GM19438 (cell line): Measurements from ENCODE around the gene ZNF579.

Experiments used
- ATAC-seq: cut with Tn5 transposase; IDR thresholded peaks from one replicate; pipeline ENCODE4 v1.9.1; 2021; ENCODE audit warnings: low read depth; ENCODE audit not compliant: unreplicated experiment

ZNF579 gene

DNA sequence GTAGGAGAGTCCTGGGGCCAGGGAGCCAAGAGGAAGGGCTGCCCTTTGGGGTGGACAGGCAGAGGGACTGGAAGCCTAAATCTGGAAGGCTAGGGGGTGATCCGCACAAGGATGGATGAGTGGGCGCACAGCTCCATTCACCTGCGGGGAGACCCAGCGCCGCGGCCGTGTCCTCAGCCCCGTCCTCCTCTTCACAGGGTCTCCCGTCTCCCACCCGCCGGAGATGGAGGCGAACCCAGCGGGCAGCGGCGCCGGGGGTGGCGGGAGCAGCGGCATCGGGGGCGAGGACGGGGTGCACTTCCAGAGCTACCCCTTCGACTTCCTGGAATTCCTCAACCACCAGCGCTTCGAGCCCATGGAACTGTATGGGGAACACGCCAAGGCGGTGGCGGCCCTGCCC is 32.7 kb upstream of the ZNF579 start:
- no peak for ATAC-seq

DNA sequence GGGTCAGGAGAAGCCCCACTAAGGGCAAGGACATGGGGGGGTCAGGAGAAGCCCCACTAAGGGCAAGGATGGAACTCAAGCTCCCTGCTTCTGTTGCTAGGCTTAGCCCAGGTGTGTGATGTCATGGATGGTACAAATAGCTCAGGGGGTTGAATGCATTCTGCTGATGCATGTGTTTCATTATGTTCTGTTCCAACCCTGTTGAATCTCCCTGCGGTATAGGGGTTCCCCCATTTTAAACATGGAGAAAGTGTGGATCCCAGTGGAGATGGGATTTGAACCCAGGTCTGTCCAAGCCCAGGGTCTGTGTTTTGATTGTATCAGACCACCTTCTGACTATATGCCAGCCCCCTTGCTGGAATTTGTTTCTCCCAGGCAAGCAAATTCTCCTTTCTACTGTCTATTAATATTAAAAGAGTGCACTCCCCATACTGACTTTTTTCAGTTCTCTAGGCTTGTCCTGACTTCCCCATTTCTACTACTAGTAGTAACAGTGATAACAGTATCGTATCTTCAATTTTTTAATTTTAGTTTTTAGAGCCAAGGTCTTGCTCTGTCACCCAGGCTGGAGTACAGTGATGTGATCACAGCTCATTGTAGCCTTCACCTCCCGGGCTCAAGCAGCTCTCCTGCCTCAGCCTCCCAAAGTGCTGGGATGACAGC is 31.5 kb upstream of the ZNF579 start:
- ATAC-seq = no peak

DNA sequence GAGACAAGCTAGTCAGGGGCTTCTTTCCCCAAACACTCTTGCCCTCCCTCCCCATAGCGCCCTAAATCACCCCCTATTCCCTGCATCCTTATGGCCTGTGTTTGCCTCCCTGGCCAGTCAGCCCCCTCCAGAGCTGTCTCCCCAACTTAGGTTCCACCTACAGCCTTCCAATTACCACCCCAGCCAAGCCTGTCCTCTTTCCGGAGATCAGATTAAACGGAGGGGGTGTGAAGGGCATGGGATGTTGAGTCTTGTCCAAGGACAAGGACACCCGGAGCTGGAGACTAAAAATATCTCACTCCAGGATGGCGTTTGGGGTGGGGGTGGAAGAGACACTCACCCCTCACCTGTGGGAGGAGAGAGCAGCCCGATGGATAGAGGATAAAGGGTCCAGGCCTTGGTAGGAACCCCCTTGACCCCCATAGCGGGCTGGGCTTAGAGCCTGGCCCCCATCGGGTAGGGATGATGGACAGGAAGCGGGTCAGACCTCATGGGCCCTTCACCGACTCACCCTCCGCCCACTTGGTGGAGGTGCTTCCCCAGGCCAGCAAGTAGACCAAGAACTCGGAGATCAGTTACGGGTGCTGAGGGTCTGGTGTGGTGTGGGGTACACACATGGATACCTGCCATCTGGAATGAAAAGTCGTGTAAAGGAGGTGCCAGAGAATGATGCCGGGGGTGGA is 30.8 kb upstream of the ZNF579 start:
- no peak for ATAC-seq

DNA sequence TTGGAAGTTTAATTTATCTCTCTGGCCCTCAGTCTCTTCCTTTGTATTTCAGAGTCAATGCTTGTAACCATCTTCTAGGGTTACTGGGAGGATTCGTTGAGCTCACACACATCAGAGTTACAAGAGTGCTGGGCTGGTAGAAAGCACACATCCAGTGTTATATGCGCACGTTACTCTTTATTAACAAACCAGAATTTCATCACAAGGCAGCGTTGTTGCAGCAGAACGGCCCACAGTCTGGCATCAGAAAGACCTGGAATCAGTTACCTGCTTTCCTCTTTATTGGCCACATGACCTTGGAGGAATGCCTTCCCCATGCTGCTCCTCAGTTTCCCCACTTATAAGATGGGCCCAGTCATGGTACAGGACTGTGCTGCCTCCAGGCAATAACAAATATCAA is 28.7 kb upstream of the ZNF579 start:
- ATAC-seq = no peak

DNA sequence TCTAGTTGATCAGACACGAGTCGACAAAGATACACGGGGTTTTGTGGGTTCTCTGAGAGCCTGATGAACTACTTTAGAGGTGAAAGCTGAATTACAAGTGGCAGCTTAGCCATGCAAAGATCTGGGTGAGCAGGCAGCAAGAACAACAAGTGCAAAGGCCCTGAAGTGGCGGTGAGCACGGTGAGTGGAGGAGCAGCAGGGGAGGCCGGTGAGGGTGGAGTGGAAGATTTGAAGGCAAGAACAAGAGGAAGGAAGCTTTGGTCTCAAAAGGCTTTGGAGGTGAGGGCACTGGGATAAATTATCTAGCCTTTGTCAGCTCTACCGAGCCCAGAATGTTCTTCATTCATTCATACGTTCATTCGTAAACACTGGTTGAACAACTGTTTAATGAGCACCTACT is 26.2 kb upstream of the ZNF579 start:
- no peak for ATAC-seq

DNA sequence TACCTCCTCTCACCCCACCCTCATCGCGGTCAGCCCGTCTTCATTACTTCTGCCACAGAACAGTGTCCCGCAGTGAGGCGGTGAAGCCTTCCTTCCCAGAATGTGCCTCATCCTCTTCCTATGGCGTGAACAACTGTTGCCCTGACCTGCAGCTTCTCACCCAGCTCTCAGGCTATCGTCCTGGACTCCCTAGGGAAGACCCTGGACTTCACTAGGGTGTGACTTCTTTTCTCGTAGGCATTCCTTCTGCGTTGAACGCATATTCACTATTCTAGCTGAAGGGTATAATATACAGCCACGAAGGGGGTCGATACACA is 25.8 kb upstream of the ZNF579 start:
- no peak for ATAC-seq

DNA sequence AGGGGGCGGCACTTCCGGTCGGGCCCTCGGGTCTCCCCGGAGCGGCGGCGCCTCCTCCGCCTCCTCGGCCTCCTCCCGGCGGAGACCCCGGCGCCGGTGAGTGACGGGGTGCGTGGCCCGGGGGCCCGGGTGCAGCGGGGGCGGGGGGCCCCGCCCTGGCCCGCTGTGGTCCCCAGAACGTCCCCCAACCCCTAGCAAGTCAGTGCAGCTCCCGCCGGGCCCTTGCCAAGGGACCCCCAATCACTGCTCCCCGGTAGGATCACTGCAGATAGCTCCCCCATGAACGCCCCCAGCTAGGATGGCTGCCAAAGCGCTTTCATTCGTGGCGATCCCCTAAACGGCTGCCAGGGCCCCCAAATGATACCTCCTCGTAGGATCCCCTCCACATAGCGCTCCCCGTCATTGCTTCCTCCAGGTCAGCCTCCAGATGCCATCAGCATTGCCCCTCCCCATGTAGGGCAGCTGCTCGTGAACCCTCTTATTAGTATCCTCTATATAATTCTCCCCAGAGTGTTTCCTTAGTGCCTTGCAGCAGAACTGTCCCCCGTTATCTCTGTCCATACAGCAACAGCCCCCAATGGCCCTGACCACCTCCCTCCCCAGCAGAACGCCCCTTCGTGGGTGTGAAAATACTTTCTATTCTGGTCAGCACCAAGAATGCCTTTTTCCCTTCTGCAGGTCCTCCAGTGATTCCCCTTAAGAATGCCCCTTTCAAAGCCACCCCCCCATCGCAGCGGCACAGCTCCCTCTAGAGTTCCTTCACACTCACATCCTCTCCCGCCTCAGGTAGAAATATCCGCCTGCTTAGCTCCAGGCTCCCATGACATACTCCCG is 25.2 kb upstream of the ZNF579 start, which contains the start of gene ZNF865:
Gene ZNF865, plus strand, starts transcription at position 11 of the 834 bp plus-strand sequence. CDS start 7,972 bp downstream, outside the sequence.
- ATAC-seq = no peak

DNA sequence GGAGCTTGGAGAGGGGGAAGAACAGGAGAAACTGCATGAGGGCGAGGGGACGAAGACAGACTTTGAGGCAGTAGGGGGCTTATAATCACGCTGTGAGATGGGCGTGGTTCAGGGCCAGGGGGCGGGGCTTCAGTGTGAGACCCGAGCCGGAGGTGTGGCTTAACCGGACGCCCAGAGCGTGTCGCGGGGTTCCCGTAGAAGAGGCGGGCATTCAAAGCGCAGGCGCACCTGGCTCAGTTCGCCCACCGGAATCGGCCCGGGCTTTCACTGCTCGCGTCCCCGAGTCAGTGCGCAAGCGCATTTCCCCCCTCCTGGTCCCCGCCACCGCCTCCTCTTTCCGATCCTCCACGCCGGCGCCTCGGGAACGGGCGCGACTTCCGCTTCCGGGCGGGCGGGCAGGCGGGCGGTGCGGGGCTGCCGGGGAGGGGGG is 24.6 kb upstream of the ZNF579 start:
- peak; percentile 60 for ATAC-seq

DNA sequence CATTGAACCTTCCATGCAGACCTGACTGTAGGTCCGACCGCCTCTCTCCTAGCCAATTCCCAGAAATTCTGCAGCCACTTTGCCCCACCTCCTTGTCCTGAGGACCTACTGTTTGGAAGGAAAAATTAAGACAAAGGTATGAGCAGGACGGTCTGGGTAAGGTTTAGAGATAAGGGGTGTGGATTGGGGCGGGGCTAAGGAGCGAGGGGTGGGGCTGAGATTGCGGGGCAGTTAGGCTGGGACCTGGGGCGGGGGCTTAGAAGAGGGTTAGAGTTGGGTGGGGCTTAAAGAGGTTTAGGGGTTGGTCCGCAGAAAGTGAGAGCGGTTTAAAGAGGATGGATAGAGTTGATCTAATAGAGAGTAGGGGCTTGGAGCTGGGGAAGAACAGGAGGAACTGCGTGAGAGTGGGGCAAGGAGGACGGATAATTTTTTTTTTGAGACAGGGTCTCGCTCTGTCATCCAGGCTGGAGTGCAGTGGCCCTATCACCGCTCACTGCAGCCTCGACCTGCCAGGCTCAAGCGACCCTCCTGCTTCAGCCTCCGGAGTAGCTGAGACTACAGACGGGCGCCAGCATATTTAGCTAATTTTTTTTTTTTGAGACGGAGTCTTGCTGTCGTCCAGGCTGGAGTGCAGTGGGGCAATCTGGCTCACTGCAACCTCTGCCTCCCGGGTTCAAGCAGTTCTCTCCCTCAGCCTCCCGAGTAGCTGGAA is 23.1 kb upstream of the ZNF579 start:
- ATAC-seq = no peak

DNA sequence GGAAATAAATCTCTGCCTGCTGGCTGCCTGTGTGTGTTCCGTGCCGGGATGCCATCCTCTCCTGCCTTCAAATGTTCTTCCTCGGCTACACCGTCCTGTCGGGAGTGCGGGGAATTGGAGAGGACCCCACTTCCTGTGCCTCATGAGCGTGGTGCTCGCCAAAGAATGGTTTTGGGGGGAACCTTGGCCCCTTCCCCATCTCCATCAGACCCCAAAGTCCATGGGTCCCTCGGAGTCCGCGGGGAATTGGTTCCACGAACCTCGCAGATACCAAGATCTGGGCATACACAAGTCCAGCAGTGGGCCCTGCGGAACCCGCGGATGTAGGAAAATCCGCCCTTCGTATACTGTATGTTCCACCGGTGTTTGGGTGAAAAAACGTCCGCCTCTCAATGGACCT is 22.5 kb upstream of the ZNF579 start:
- no peak for ATAC-seq

DNA sequence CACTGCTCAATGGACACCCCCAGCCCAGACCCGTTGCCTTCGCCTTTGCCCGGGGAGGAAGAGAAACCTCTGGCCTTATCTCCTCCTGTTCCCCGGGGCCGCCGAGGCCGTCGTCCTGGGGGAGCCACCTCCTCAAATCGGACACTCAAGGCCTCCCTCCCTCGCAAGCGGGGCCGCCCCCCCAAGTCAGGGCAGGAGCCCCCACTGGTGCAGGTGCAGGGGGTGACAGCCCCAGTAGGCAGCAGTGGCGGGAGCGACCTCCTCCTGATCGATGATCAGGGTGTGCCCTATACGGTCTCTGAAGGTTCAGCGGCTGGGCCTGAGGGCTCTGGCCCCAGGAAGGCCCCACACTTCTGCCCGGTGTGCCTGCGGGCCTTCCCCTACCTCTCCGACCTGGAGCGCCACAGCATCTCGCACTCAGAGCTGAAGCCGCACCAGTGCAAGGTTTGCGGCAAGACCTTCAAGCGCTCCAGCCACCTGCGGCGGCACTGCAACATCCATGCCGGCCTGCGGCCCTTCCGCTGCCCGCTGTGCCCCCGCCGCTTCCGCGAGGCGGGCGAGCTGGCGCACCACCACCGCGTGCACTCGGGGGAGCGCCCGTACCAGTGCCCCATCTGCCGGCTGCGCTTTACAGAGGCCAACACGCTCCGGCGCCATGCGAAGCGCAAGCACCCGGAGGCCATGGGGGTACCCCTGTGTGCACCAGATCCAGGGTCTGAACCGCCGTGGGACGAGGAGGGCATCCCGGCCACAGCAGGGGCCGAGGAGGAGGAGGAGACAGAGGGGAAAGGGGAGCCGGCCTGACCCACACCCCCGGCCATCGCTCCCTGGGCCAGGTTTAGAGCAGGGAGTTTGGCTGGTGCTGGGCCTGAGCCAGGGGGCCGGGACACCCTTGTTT is 21.7 kb upstream of the ZNF579 start:
- ATAC-seq = no peak

DNA sequence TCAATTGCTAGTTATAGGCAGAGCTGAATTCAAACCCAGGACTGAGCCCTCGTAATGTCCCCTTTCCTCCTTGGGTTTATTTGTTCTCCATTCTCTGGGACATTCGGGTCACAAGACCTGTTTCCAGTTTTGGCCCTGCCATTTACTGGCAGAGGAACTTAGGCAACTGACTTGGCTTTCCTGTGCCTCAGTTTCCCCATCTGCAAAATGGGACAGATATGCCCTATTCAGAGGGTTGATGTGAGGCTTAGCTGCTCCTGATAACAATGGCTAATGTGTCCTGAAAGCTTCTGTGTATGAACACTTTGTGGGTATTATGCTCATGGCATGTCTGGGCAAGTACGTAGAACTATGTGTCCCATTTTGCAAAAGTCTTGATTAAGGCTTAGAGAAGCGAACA is 20.4 kb upstream of the ZNF579 start:
- ATAC-seq = no peak

DNA sequence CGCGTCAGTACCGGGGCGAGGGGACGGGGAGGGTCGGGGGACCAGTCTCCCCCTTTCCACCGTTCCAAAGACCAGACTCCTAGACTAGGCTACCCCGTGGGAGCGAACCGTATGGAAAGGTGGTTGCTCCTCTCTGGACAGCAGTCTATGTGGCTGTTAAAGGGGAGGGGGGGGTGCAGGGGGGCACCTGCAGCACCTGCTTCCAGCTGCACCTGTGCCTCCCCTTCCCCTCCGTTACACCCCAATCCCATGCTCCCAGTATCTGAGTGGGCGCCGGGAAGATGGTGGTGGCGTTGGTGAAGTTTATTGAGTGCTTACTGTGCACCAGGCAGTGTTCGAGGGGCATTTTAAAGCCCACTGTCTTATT is 20.0 kb upstream of the ZNF579 start:
- ATAC-seq = no peak

DNA sequence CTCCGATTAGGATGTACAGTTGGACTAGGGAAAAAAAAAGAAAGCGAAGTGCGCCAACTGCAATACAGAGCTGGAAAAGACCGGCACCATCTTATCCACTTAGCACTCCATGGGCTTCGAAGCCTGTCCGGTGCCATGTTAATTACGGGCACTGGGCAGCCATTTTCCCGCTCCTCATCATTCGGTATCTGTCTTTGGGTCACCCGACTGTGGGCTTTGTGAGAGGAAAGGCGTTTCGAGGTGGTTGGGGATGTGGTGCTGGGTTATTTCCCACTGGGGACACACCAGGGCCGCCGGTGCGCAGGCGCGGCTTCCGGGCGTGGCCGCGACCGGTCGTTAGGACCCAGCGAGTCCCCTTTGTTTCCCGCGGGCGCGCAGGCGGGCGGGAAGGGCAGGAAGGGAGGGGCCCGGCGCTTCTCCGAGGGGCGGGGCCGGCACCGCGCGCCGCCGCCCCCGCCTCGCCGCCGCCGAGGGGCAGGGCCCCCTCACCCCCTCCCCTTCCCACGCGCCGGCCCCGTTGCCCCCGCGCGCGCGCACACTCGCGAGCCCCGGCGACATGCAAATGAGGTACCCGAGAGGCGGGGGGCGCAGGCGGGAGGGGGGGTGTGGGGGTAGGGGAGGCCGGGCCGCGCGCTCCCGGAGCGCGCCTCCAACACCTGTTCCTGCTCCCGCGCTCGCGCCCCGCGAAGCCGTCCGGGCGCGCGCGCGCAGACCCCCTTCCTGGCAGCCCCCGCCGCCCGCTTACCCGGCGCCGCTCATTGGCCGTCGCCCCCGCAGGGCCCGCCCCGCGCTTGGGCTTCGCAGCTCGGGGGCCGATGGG is 19.4 kb upstream of the ZNF579 start, which contains the start of gene ZNF524:
Gene ZNF524, plus strand, starts transcription at position 447 of the 820 bp plus-strand sequence. CDS start 1,825 bp downstream, outside the sequence.
- peak; percentile 40 for ATAC-seq

DNA sequence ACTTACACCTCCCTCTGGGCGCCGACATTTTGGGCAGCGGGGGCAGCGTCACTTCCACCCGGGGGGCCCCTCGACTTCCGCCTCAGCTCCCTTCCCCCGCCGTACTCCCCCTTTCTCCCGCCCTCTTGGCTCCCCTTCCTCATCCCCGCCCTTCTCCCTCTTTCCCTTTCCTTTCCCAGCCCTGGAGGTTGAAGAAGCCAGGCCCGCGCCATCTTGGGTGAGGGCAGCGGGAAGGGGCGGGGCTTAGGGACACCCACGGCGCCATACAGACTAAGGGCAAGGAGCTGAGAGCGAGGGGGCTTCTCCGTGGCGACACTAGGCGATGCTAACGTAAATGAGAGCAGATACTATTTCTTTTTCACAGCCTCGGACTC is 18.8 kb upstream of the ZNF579 start, which contains the start of gene FIZ1:
Gene FIZ1, minus strand, starts transcription at position 50 of the 374 bp plus-strand sequence. CDS start 1,652 bp downstream, outside the sequence.
- ATAC-seq = peak; percentile 54

DNA sequence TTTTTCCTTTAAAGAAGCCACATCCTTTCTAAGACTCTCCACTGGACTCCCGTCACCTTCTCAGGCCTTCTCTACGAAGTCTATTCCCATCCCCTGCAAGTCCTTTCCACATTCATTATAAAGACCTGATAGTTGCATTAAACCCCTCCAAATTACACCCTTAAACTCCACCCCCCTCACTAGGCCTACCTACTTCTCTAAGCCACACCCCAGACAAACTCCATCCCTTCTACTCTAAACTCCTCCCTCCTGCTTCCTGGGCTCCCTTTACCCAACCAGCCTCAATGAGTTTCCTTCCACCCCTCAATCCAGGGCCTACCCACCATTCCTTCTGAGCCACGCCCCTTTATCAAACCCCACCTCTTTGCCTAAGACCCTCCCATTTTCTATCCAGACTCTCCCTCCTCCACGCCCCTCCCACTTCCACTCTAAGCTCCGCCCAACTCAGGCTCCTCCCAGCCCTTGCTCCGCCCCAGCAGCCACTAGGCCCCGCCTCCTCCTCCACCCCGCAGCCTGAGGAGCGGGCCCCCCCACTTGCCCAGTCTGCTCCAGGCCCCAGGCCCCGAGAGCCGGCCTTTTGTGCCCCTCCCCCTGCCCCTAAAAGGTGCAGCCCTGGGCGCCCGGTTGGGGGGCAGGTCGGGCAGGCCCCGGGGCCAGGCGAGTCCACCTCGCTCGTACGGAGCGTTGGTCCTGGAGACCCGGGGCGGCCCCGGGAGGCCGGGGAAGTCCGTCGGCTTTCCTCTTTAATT is 18.2 kb upstream of the ZNF579 start:
- peak; percentile 42 for ATAC-seq

DNA sequence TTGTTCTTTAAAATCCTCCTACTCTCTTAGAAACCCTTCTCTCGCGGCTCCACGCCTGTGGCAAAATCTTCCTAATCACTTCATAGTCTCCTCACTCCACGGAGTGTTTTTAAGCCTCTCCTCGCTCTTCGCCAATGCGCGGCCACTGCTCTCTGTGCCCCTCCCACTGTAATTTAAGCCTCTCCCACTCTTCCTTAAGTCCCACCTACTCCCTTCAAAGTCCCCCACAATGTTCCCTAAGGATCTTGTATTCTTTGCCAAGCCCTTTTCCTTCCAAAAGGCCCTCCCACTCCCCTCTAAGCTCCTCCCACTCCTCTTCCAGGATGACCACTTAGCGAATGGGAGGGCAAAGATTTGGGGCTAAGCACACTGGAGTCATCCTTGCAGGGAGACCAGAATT is 17.4 kb upstream of the ZNF579 start:
- ATAC-seq = no peak

DNA sequence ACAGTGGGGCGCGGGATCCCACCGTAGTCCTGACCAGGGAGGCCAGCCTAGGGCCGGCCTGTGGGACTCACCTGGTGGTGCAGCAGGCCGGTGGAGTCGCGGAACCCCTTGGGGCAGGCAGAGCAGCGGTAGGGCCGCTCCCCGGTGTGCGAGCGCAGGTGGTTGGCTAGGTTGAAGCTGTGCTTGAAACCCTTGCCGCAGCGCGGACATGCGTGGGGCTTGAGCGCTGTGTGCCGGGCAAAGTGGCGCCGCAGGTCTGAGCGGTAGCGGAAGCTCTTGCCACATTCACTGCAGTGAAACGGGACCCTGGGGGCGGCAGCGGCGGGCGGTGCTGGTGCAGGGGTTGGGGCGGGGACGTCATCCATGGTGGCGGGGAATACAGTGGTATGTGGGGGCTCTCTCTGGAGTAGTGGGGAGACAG is 16.9 kb upstream of the ZNF579 start:
- ATAC-seq = no peak
